Activated T-helper 1 cell treated with Interleukin-2 at 50 U/mL for 16 hours (primary cell): ENCODE results near the gene FMN1.

Experiments
- DNase-seq: peaks from one replicate; pipeline ENCODE4 v3.0.0-alpha.2; 2020; ENCODE audit warnings: low read depth

FMN1 gene, protein sequence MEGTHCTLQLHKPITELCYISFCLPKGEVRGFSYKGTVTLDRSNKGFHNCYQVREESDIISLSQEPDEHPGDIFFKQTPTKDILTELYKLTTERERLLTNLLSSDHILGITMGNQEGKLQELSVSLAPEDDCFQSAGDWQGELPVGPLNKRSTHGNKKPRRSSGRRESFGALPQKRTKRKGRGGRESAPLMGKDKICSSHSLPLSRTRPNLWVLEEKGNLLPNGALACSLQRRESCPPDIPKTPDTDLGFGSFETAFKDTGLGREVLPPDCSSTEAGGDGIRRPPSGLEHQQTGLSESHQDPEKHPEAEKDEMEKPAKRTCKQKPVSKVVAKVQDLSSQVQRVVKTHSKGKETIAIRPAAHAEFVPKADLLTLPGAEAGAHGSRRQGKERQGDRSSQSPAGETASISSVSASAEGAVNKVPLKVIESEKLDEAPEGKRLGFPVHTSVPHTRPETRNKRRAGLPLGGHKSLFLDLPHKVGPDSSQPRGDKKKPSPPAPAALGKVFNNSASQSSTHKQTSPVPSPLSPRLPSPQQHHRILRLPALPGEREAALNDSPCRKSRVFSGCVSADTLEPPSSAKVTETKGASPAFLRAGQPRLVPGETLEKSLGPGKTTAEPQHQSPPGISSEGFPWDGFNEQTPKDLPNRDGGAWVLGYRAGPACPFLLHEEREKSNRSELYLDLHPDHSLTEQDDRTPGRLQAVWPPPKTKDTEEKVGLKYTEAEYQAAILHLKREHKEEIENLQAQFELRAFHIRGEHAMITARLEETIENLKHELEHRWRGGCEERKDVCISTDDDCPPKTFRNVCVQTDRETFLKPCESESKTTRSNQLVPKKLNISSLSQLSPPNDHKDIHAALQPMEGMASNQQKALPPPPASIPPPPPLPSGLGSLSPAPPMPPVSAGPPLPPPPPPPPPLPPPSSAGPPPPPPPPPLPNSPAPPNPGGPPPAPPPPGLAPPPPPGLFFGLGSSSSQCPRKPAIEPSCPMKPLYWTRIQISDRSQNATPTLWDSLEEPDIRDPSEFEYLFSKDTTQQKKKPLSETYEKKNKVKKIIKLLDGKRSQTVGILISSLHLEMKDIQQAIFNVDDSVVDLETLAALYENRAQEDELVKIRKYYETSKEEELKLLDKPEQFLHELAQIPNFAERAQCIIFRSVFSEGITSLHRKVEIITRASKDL (N-terminal part only)

GRCh38 chr15:33194704-33195670 lies at the start of gene FMN1:
Gene FMN1, minus strand, starts transcription at chr15:33194714. Its CDS starts 39,800 bp downstream, at chr15:33154914.
- DNase-seq: peak; percentile 84

- DNase-seq: no peak
Measured at GRCh38 chr15:33243869-33244268, 49.4 kb upstream of the FMN1 start.

GRCh38 chr15:33243393-33243792 lies 48.9 kb upstream of the FMN1 start:
- no peak for DNase-seq

- DNase-seq: no peak
Measured at GRCh38 chr15:33242669-33243191, 48.2 kb upstream of the FMN1 start.

GRCh38 chr15:33242165-33242564 lies 47.7 kb upstream of the FMN1 start:
- no peak for DNase-seq

DNA sequence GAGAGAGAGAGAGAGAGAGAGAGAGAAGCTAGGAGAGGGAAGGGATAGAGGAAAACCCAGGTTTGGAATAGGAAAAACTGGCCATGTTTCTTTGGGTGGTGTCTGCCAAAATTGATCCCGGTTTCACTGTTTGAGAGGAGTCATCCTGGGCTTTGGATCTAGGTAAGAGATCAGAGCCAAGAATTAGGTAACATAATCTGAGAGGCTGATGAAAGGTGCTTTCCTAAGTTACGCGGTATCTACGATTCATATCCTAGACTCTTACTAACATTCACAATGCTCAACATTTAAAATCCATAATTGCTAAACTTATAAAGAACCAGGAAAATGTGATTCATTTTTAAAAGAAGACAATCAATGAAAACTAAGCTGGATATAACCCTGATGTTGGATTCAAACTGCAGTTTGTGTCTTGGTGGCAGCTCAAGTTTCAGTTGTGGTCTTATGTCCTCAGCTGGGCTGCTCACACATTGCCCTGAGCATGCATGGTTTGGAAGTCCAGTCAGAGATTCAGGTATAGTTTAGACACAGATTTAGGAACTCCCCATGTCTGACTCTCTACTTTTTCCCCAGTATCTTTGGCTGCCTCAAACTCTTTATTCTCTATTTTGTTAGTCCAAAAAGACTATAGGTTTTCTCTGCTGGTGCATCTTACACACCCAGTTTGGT lies 42.5 kb upstream of the FMN1 start:
- DNase-seq: no peak

DNA sequence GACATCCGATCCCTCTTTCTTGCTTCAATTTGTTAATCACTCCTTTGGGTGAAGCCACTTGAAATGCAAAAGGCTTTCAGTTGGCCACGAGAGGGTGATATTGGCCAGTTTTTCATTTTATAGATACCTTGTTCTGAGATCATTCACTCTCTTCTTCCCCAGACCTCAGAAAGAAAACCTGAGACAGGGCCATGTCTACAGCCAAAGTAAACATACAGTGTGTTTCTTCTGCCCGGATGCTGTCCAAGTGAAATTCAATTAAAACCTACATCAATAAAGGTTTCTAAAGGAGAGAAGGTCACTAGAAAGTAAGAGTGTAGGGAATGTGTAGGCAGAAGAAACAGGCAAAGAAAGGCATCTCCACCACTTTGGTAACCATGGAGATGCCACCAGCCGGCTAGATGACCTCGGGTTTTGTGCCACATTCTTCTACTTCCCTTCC lies 39.5 kb upstream of the FMN1 start:
- DNase-seq: no peak

GRCh38 chr15:33226559-33227181 lies 32.2 kb upstream of the FMN1 start:
- DNase-seq: peak; percentile 34

DNA sequence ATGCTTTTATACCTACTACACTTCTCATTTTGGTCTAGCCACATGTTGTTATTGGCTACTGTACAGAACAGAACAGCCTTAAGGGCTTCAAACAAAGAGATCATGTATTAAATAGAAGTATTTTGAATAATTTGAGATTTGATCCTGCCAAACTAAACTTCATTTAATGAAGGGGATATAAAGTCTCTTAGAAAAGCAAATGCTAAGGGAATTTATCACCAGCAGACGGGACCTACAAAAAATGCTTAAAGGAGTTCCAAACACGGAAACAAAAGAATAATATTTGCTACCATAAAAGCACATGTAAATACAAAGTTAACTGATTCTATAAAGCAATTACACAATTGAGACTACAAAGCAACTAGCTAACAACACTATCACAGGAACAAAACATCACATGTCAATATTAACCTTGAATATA lies 23.6 kb upstream of the FMN1 start:
- DNase-seq: no peak

DNA sequence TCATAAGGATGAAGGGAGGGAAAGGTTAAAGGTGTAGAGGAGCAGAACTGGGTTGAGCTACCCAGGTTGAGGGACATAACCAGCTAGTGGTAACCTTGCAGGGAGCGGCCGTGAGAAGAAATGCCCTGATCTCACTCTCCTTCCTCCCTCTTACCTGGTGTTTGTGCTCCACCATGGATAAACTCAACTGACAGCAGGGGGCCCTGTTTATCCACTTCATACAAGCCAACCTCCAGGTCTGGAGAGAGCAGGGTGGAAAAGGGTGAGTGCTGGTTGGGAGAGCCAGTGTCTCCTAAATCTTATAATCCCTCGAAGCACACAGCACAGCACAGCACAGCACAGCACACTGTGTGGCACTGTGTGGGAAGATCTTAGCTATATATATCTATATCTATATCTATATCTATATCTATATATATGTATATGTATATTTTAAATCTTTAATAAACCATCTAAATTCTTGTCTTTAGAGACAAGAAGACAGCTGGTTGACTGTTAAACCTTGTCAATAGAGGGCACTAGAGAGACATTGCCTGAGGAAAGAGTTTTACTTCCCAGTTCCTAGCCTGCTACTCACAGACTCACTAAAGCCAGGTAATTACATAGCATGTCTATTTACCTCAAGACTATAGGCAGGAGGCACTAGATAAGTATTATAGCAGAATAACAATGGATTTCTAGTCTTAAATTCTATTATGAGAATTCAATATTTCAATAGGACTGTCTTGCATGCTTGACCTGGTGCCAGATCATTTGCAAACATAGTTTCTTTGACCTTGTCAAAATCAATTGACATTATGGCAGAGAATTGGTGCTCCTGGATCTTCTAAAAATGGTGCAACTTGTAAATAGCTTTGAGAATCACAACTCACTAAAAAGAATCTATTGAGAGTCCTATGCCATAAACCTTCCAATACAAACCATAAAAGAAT lies 21.7 kb upstream of the FMN1 start:
- no peak for DNase-seq

DNA sequence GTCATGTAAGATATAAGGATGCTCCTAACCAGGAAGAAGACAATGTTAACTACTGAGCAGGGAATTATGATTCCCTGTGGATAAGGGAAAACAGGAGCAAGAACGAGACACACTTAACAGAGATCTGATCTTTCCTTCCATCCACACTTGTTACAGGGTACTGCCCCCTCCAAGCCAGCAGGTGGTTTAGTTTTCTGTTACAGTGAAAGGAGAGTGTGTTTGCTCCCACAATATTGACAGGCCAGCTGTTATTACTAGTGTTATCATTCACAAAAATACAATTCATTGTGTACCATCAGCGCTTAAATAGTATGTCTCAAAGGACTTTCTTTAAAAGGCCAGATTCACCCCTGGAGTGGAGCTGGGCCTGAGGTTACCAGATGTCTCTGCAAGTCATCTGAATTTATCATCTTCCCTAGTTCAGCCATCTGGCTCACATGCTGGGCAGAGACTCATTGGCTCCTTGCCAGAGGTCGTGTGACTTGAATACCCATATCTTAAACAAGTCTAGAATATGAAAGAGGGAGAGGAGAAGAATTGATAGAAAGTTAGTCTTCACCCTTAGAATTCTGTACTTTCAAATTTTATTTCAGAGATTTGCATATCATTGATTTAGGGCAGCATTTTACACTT lies 16.8 kb upstream of the FMN1 start:
- DNase-seq: no peak

DNA sequence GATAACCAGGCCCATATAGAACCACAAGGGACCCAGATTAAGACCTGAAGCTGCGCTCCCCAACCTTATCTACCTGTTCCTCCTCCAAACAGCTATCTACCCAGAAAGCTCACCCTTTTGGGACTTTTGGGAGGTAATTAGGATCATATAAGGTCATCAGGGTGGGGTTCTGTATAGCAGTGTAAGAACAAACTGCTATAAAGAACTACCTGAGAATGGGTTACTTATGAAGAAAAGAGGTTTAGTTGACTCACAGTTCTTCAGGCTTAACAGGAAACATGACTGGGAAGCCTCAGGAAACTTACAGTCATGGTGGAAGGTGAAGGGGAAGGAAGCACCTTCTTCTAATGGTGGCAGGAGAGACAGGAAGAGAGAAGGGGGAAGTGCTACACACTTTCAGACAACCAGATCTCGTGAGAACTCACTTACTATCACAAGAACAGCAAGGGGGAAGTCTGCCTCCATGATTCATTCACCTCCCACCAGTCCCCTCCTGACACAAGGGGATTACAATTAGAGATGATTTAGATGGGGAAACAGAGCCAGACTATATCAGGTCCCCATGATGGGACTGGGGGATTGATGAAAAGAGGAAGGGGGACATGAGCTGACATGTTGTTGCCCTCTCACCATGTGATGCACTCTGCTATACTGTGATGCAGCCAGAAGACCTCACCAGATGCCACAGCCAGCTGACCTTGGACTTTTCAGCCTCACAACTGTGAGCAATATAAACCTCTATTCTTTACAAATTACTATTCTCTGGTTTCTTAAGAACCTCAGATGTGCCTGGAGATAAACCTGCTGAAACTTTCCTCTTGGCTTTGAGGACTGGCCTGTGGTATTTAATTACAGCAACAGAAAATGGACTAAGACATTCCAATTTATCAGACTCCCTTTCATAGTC lies 15.3 kb upstream of the FMN1 start:
- DNase-seq: no peak

DNA sequence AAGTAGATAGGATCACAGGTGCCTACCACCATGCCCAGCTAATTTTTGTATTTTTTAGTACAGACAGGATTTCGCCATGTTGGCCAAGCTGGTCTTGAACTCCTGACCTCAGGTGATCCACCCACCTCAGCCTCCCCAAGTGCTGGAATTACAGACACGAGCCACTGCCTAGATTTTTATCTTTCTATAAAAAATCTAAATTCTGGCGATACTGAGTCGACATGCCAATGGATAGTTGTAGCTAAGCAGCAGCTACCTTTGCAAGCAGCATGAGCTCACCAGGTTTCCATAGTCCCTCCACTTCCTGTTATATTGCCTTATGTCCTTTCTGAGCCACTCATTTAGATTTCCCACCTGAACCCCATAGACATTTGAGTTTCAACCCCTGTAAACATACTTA lies 13.1 kb upstream of the FMN1 start:
- no peak for DNase-seq

GRCh38 chr15:33206366-33206765 lies 11.9 kb upstream of the FMN1 start:
- no peak for DNase-seq

DNA sequence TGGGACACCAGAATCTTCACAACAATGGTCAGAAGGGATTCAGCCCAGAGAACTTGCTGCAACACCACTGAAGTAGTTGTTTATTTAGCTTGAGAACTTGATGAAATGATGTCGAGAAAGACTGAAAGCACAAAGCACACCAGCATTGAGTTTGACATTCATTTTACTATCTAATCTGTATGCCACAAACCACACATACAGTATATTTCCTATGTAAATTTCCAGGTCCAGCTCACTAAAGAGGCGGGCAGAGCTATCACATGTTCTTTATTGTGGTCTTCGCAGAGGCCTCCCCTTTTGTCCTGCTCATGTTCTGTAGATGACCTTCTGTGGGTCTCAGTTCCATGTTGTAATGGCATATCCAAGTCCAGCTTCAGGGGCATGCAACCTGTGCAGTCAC lies 10.4 kb upstream of the FMN1 start:
- DNase-seq: no peak

- no peak for DNase-seq
Measured at GRCh38 chr15:33204087-33204486, 9.6 kb upstream of the FMN1 start.
